Measurements from ENCODE around the gene COPS4.

COPS4 gene

DNA sequence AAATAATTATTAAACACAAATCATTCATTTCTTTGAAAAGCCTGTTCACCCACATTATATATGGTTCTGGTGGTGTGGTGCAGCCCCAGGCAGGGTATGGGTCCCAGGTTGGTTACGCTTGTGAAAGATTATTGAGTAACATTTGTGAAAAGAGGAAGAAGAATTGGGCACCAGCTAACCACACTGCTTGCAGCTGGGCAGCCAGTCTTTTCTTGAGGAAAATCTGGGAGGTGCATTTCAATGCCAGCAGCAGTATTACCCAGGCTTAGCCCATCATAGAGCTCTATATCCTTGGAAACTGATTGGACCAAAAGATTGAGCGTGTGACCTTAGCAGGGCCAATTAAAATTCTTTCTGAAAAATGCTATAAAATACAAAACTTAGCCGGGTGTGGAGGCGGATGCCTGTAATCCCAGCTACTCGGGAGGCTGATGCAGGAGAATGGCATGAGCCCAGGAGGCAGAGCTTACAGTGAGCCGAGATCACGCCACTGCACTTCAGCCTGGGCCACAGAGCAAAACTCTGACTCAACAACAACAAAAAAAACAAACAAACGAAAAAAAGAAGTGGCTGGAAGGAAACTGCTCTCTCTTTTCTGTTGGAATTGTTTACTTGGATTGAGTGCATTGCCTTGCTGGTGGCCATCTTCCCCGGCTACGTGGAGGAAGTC lies 89.3 kb downstream of the COPS4 start:
- no peak for DNase-seq (ENCODE audit: low spot score)
